GM21529 (cell line): Measurements from ENCODE around the gene BCL11B.

Experiments used
- ATAC-seq: cut with Tn5 transposase; IDR thresholded peaks from one replicate; pipeline ENCODE4 v1.9.1; 2021; ENCODE audit not compliant: unreplicated experiment

BCL11B gene

GRCh38 chr14:99226687-99227086 is 45.3 kb downstream of the BCL11B start:
- ATAC-seq = no peak

- ATAC-seq = no peak
Observed at GRCh38 chr14:99225436-99226203, 46.4 kb downstream of the BCL11B start.

DNA sequence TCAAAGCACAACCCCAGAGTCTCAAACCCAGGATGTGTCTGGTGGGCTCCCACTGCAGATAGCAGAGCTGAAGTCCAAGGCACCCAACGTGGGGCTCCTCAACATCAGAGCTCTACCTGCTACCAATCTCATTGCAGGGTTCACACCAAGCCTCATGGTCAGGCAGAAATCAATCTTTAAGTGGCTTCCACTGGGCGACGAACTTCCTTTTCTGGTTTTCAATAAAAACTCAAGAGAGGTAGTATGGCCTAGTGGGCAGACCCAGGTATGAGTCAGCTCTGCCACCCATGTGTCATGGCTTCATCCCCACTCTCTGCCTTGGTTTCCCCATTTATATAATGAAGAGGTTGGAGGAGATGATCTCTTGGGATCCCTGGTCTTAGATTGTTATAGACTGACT is 47.0 kb downstream of the BCL11B start:
- no peak for ATAC-seq

DNA sequence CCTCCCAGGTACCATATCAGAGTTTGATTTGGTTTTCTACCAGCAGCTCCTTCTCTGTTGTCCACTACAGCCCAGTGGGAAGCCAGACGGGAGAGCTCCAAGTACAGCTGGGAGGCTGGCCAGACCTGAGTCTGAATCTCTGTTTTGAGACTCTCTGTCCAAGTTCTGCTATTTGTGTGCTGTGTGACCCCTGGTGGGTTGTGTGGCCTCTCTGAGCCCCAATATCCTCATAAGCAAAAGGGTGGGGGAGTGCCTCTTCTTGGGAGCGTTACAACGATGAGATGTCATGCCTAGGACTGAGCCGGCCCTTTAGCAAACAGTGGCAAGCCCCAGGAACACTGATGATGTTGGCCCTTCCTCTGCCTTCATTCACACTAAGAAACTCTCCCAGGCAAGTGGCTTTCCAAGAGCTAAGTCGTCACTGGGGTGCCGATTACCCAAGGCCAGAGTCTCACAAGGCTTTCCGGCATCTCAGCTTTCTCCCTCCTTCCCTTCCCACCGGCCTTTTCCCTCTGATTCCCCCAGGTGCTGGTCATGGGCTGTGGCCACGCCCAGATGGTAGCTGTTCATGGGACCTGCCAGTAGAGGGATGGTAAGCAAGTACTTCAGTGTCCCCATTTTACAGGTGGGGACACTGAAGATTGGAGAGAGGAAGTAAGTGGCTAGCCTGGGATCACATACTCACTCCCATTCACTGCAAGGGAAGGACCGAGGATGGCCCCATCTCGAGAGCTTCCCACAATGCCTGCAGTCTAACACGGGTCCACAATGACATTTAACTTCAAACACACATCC is 47.7 kb downstream of the BCL11B start:
- no peak for ATAC-seq

DNA sequence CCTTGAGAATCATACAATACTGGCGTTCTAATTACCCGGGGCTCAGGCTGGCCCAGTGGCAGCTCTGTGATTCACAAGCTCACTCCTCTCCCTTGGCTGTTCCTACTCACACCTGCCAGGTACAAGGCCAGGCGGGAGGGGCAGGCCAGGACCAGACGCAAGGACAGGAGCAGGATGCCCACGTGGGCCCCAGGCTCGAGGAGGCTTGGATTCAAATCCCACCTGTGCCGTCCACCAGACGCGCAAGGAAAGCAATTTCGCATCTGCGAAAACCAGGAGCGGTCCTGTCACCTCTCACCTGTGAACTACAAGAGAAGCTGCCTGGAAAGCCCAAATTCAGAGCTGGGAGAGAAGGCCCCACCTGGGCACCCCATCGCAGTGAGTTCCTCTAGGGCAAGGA is 50.6 kb downstream of the BCL11B start:
- no peak for ATAC-seq

- ATAC-seq = no peak
Observed at GRCh38 chr14:99217066-99217955, 54.7 kb downstream of the BCL11B start.

GRCh38 chr14:99216191-99216590 is 55.8 kb downstream of the BCL11B start:
- no peak for ATAC-seq

GRCh38 chr14:99215277-99215676 is 56.7 kb downstream of the BCL11B start:
- no peak for ATAC-seq

DNA sequence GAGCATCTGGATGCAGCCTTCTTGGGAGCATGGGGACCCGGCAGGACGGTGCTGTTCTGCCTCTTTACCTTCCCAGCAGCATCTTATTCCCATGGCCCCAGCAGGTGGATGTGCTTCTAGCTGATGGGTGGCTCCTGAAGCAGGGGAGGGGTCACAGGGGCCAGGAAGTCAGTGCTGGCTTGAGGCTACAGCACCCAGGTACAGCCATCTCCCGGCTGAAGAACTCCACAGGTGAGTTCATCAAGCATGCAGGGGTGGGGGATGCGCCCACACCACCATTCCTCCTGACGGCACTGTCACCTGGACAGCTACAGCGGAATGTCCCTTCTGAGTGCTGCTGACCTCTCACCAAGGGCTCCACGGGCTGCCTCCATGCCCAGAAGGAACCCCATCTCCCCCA is 57.3 kb downstream of the BCL11B start:
- ATAC-seq = no peak

GRCh38 chr14:99213527-99213971 is 58.4 kb downstream of the BCL11B start:
- no peak for ATAC-seq

DNA sequence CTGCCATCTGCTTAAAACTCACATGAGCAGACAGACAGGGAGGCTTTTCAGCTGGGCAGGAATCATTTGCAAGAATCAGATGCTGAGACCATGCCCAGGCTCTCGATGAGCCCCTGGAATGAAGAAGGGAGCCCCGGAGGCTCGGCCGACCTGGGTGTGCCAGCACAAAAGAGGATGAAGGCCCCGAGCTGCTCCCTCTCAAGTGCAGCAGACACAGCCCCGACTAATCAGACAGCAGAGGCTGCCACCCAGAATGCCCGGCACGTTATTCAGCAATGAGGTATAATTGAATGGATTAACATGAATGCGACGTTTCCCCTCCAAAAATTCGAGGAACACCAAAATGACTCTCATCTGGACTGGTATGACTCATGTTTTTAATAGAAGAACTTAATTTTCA is 58.9 kb downstream of the BCL11B start:
- ATAC-seq = no peak

GRCh38 chr14:99212646-99213045 is 59.4 kb downstream of the BCL11B start:
- ATAC-seq = no peak

DNA sequence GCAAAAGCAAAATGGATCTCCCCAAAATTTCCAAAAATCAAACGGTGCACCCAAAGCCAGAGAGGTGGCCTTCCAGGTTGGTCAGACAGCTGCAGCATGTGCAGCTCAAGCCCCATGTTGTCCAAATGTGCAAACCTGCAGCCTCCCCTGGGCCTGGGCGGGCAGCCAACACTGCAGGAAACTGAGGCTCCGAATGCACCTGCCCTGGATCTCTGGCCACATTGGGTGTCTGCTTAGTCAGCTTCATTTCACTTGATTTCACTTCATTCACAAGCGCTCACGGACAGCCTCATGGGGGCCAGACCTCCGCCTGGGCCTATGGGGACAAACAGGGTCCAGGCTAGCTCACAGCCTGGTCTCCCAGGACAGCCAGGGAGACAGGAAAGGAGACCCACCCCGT is 59.8 kb downstream of the BCL11B start:
- no peak for ATAC-seq

- ATAC-seq = no peak
Observed at GRCh38 chr14:99211410-99211809, 60.6 kb downstream of the BCL11B start.

DNA sequence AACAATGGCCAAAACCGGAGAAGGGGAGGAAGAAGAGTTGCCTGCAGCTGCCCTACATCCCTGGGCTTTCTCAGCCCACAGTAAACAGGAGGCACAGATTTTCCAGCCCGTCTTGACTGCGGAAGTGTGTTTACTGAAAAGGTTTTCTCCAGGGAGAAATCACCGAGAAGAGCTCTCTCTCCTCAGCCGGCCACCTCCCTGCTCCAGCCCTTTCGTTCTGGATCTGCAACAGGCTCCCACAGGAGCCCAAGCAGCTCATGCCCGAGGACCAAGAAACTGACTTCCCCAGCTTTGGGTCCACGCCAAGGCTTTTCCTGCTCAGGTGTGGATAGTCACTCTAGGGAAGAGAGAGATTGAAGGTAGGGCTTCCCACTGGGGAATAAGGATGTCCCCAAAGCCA is 61.7 kb downstream of the BCL11B start:
- no peak for ATAC-seq

DNA sequence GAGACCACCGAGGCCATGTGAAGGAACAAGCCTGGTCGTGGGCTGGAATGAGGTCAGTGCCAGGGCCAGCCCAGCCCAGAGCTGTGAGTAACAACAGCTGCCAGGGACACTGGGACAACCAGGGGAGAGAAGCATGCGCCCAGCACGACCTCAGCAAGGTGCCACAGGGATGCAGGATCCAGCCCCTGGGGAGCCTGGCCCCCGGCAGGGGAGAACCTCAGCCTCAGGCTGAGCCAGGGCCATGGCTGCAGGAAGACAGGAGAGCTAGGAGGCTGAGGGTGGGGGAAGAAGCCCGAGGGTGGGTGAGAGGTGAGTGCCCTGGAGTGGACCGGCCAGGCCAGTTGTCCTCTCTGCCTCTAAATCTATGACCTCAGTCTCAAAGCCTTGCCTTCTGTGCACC is 62.6 kb downstream of the BCL11B start:
- no peak for ATAC-seq

DNA sequence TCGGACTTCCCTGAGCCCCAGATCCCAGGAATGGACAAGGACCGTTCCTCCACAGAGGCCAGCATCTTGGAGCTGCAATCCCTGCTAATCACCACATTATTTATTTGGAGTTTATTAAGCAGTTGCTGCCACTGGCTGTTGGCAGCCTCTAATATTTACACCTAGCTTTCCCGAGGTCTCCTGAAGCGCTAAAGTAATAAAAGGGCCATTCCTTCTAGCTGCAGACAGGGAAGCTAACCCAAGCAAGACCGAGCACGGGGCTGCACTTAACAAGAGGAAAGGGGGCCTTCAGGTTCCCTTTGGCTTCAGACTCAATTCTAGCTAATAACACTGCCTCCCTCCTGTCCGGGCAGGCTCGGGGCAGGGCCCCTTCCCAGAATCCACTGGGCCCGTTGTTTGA is 63.7 kb downstream of the BCL11B start:
- ATAC-seq = no peak

DNA sequence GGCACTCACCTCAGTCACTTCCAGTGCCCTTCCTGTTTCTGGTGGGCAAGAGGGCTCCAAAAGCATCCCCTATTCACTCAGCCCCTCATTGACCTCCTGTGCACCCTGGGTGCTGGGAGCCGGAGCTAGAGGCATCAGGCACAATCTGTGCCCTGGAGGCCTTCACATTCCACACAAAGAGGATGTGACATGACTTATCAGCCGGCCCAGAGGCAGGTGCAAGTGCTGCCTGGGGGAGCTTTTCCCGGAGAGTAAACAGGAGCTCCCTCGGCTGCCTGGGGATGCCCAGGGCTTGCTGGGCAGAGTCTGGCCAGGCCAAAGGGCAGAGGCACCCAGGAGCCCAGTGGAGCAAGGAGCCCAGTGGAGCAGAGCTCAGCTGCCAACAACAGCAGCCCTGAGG is 64.5 kb downstream of the BCL11B start:
- no peak for ATAC-seq

DNA sequence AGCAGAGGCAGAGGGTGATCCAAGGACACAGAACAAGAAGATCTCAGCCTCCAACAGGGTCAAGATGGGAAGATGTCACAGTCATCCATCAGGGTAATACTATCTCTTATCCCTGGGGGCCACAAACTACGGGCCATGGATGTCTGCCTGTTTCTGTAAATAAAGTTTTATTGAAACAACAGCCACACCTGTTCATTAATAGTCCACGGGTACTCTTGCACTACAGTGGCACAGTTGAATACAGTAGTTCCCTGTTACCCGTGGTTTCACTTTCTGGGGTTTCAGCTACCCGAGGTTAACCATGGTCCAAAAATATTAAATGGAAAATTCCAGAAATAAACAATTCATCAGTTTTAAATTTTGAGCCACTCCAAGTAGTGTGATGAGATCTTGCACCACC is 65.9 kb downstream of the BCL11B start:
- ATAC-seq = no peak

DNA sequence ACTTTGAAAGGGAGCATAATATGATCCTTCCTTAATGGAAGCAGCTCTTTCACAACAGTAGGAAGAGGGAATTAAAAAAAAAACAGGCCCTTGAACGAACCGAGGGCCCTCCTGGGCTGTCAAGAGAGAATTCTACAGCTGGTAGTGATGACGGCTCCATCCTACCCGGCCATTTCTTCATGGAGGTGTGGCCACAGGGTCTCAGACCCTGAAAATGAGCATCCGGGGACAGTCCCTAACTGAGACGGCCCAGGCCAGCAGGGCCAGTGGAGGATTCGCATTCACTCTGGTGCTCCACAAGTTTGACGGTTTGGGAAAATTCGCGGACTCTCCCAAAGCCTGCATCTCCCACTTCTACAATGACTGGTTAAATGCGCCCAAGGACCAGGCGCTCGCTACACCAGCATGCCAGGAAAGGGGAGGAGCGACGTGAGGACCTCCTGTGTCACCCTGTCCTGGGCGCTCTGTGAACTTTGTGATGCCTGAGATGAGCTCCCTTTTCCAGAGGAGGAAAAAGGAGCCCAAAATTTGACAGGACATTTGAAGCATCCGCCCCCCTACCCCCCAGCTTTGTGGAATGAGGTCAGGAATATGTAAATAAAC is 66.8 kb downstream of the BCL11B start:
- ATAC-seq = no peak

DNA sequence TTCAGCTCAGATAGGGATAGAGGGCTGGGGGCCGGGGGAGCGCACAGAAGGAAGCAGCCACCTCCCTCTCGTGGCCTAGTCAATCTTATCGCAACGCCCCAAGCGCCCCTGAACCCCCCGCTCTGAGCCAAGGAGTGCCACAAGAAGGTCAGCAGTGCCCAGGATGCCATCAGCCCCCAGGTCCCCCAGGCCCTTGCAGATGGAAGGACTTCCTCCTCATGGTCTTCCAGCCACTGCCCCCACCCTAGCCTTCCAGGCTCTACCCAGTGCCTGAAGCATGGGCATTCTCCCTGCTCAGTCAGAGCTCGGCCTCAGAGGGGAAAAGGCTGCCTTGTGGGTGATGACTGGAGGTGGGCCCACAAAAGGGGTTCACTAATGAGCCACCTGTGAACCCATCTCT is 68.2 kb downstream of the BCL11B start:
- no peak for ATAC-seq
